HCEC 1CT (cell line): ENCODE measurements around the gene CEP104.

Source experiments
- DNase-seq: peaks from one replicate; pipeline ENCODE4 v3.0.0-alpha.2; 2017

The CEP104 gene

DNA sequence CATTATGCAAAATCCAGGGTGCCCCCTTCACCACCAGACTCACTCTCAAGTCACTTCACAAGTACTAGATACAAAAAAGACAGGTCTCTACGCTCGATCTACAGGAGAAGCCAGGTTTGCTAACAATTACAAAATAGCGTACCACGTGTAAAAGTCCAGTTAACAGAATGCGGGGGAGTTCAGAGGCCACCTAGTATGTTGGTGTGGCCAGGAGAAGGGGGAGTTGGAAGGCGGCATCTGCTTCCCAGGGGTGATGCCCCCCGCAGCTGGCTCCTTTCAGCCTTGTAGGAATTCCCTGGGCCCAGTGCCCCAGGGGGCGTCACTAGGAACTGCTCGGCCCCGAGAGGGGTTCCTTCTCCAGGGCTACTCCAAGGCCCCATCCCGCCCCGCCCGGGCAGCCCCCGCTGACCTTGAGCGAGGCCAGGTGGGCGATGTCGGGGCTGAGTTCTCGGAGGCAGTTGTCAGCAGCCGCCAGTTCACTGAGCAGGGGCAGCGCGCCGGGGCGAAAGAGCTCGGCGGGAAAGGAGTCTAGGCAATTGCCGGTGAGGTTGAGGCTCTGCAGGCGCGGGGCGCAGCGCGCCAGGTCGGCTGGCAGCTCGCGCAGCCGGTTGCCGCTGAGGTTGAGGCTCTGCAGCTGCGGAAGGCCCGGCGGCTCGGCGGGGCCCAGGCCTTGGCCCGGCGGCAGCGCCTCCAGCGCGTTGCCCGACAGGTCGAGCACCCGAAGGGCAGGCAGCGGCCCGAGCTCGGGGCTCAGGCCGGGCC, 61.4 kb downstream of the CEP104 start:
- DNase-seq = no peak

DNA sequence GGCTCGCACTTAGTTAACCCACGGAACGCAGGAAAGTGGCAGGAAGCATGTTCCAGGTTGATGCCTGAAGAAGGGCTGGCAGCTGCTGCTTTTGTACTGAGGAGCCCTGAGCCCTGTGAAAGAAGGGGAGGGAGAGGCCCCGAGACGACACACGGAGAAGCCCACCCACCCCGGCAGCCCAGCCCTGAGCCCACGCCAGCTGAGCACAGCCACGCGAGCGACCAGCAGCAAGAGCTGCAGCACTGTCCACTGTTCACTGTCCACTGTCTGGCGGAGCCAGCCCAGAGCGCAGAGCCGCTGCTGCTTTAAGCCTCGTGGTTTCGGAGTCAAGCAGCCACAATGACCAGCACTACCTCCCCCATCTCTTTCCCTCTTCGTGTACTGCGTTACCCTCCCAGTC, 66.1 kb downstream of the CEP104 start:
- DNase-seq = no peak

DNA sequence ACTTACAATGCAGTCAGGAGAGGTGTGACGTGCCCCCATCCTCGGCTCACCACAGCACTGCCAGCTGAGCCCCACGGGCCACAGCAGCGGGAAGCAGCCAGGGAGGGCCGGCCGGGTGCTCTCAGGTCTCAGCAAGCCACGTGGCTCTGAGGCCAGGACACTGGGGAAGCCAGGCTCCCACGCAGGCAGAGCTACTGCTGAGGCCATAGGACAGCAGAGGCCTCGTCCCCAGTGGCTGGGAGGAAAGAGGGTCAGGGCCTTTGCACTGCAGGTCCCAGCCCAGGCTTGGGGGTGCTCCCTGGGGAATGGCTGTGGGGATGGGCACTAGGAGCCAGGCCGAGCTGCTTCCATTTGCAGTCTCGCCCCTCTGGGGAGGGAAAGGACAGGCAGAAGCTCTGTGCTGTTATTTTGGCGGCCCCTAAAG, 66.5 kb downstream of the CEP104 start:
- DNase-seq = no peak

GRCh38 chr1:3789421-3790300, 67.3 kb downstream of the CEP104 start:
- no peak for DNase-seq

DNA sequence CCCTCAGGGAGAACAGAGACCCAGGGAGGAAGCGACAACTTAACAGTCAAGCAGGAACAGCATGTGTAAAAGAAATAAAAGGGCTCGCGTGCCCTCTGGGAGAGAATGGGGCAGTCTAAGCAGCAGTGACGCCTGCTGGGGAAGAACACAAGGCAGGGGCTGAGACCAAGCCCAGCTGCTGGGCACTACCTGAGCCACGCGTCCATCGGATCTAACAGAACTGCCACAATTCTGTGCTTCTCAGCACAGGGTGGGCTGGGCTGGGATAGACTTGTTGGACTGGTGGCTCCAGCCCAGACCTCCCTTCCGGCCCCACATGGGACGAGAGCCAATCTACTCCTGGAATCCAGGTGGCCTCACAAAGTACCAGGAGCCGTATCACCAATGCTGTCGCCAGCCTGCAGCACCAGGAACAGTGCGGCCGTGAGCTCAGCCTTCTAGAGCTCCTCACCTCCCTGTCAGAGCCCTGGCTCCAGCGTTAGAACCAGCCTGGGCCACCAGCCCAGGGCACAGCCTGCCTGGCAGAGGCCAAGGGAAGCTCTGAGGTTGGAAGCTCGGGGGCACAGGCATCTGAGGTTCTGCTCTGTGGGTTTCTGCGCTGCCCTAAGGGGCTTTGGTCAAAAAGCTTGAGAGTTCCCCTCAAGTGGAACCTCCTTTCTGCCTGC, 68.1 kb downstream of the CEP104 start:
- no peak for DNase-seq

DNA sequence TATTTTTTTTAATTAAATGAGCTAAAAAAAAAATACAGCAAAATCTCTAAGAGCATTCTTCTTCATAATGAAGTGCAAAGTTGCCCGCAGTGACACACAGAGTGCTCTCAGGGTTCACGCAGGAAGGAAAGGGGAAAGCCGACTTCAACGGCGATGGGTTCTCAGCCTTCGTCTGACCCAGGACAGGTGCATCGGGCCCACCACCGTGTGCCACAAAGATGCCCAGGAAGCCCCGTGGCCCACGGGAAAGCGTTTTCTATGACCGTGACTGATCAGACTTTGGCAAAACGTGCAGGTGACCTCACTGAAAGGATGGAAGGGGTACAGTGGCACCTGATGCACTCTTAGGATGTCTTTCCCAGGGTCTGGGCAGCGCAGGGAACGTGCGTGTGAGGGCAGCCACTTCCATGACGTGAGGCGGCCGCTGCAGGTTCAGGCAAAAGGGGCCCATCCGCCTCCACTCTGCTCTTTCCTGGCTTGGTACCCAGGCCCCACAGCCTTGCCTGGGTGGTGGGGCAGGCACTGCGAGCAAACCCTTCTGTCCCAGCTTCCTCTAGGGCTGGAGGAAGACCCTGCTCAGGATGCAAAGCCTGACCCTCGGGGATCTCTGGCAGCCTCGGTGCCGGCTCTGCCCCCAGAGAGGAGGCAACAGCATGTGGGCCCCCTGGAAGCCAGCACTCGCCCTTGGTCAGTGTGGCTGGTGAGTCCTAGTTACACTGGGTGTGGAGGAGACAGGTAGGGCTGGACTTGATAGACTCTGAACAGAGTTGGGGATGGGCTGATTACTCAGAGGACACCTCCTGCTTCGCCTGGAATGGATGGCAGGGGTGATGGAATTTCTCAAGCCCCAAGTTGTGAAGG, 69.0 kb downstream of the CEP104 start:
- DNase-seq = no peak

- no peak for DNase-seq
Observed at GRCh38 chr1:3787349-3787715, 69.7 kb downstream of the CEP104 start.

DNA sequence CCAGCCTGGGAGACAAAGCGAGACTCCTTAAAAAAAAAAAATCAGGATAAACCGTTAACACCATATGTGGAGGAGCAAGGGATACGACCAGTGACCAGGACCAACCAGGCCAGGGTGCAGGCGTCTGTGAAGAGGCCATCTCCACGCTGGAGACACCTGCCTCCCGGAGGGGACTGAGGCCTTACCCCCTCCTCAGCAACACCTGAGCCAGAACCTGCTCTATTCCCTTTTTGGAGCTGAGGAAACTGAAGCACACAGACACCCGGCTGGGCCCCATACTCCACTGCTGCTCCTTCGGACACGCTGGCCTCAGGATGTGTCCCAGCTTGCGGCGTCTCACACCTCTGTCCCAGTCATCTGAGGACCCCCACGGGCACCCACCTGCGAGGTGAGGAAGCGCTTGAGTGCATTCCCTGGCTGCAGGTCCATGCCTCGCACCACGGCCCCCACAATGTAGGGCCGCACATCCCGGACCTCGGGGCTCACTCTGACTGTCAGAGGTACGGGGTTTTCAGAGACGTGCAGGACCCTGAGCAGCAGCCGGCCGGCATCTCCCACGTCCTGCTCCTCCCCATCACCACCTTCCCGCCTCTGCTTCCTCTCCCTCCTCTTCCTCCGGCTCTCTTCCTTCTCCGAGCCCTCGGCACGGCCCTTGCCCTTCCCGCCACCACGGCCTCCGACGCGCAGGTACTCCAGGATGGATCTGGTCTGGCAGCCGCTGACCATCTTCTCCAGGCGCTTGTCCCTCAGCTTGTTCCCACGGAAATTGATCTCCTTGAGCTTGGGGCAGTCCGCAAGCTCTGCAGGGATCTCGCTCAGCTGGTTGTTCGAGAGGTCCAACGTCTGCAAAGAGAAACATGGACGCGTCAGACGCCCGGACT, 70.3 kb downstream of the CEP104 start:
- no peak for DNase-seq

DNA sequence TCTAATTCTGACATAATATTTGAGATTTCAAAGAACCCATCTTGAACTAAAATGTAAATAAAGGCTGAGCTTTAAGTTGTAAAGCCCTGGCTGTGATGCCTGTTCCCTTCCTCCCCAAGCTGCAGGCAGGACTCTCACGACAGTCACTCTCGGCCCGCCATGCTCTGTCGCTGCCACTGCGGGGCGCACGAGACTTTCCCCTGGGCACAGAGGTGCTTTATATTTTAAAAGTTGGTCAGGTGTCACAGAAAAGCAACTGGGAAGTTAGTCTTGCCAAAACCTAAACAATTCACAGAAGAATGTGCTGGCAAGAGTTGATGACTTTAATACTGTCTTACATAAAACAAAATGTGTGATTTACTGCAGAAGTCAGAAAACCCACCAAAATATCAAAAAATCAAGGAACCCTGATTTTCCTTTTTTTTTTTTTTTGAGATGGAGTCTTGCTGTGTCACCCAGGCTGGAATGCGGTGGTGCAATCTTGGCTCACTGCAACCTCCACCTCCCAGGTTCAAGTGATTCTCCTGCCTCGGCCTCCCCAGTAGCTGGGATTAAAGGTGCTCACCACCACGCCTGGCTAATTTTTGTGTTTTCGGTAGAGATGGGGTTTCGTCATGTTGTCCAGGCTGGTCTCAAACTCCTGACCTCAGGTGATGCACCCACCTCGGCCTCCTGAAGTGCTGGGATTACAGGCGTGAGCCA, 71.4 kb downstream of the CEP104 start:
- DNase-seq = no peak

- DNase-seq = no peak
Observed at GRCh38 chr1:3785045-3785444, 72.0 kb downstream of the CEP104 start.

DNA sequence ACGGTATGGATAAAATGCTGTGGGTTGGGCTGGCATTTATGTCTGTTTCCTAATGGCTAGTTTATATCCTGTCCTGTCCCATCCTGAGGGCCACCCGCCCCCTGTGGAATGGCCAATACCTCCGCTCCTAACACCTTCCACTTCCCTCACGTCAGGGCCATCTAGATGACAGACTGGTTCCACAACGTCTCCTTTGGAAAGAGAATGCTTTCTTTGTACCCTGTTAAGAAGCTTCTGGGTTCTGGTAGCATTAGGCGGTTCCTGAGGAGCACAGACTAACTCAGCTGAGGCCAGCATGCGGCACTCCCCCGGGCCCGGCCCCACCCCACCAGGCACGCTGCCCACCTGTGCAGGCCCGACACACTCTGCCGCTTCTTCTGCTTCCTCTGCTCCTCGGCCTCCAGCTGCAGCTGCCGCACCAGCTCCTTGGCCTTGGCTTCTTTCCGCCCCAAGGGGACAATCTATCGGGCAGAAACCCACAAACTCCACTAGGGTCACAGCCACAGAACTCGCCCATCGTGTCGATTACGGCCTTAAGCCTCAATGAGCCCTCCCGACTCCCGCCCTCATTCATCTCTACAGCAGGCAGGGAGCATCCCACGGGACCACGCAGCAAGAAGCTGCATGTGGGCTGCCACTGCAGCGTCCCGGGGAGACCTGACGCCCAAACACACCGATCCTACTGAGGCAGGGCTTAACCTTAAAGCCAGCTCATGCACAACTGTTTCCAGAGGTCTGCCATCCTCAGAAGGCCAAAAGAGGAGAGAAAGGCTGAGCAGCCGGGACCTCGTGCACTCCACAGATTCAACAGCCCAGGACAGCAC, 73.1 kb downstream of the CEP104 start:
- DNase-seq = no peak

GRCh38 chr1:3780901-3781300, 76.1 kb downstream of the CEP104 start:
- no peak for DNase-seq

DNA sequence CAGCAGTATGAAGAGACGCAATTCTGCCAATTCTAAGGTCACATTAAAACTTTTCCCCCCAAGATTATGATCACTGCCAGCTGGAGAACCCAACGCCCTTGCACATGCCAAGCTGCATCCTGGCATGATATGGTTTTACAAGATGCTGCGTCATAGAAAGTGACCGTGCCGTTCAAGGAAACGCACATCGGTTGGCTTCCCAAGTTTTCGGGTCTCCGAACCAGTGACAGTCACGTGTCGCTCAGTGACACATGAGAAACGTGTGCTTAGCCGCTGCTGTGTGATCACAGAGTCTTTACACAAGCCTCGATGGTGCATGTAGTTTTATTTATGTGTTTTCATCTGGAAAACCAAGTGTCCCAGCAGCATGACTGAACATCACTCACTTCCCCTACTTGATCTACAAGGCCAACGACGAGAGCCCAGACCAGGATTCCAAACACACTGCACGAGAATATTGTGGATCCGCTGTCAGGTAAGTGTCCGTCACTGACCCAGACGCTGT, 77.0 kb downstream of the CEP104 start:
- DNase-seq = no peak

DNA sequence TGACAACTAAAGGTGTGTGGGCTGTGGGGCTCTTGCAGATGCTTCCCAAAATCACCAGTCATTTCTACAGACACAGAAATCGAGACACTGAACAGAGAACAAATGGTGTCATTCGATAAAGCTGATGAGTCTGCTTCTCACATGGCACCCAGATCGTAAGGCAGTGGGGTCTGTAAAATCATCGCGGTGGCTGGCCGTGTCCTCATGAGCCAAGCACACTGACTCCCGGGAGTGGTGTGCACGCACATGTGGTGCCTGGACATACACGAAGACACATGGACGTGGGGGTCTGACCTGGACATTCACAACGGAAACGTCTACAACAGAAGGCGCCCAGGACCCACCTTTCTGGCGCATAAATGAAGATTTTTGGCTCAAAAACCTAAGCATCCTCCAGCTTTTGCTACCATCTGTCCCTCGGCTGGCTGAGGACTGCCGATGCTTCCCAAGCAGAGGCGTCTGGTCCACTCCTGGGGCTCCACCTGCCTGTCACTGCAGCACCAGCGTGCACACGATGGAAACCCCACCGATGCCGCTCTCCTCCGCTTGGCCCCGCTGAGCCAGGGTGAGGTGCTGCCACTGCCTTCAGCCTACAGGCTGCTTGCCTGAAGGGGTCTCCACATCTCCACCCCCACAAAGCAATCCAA, 77.6 kb downstream of the CEP104 start:
- no peak for DNase-seq

DNA sequence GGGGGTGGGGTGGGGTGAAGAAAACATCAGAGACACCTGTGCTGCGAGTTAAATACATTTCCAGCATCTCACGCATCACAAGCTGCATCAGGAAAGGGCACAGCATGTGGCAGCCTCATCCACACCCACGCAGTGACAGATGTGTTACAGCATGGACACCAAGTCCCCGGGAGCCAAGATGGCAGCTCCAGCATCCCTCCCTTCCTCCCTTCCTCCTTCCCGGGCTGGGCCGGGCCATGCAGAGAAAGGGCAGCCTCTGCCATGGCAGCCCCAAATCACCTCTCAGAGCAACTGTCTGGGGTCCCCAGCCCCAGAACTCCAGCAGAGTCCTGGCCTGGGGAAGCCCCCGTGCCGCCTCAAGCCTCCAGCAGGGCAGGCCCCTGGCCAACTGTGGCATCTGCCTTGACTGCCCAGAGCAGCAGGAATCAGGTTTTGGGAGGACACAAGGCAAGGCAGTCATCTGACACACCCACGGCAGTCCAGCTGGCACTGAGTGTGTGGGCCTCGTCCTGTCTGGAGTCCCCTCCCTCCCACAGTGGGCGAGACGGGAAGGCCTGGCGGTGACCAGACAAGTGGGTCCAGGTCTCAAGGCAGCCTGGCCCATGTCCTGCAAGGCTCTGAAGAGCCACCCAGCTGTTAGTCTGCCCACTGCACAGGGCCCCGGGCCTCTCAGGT, 78.3 kb downstream of the CEP104 start:
- DNase-seq = no peak

DNA sequence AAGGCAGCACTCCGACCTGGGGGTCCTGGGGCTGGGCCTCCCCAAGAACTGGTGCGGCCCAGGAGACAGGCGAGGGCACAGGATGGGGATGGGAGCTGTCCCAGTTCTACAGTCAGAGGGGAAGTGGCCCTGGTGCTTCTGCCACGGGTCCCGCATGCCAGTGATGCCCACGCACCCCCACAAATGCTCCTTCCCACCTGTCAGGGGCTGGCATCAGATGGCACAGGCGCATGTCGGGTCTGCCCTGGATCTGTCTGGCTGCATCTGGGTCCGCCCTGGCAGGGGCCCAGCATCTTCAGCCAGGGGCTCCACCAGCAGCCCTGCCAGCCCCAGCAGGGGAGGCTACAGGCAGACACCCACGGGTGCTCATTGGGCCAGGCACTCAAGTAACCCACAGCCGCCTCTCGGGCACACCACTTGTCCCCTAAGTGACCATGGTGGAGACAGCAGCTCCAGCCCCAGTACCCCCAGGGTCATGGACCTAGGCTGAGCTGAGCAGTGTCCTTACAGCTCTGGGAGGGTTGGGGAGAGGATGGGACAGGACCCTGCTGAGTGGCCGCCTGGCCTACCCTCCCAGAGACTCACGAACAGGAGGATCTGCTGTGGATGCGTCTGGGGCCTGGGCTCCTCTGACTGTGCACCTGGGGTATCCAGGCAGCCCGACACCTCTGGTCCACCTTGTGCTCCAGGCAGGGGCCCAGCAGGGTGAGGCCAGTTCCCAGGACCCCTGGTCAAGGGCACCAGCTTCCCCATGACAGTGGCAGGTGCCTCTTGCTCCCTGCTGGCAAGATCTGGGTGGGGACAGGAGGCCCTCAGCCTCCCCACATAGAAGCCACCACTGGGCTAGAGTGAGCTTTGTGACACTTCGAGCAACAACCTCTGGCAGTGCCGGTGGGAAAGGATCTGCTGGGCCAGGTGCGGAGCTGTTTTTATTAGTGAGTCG, 79.1 kb downstream of the CEP104 start:
- DNase-seq = no peak

DNA sequence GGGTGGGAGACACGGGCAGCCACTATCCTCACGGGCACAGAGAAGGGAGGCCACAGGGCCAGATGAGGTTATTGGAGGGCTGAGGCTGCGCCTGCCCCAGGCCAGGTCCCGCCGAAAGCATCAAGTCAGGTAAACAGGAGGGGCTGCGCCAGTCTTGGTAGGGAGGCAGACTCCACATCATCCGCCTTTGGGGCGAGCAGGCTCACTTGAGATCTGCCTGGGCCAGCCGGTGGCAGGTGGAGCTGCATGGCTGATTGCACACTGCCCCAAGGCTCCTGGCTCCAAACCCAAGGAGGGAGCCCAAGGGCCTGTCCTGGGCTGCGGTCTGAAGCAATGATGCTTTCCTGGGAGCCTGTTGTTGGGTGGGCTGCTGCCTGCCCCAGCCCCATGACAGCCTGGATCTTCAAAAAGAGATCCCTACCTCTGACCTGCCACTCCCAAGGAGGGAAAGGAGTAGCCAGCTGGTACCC, 79.9 kb downstream of the CEP104 start:
- no peak for DNase-seq
